ENCODE data around the gene ZNF862.

GRCh38 chr7:149883452-149883861 lies 45.3 kb downstream of the ZNF862 start:
- TF ChIP-seq SP2 (IDR thresholded peaks at IDR 0.05; ENCODE audit: low read length), result no peak
- no peak for TF ChIP-seq TCF12 (IDR thresholded peaks at IDR 0.05; ENCODE audit: low read depth, low read length)
- TF ChIP-seq CTCF (IDR thresholded peaks at IDR 0.05; ENCODE audit: control extremely low read depth in 1 of 3, insufficient read depth in 1 of 3, low read depth in 1 of 3, low read length in 3 of 3), result peak; percentile 74 to 91 (median 88)
- no peak for TF ChIP-seq TEAD4 (IDR thresholded peaks at IDR 0.05; ENCODE audit: low read depth, low read length)
- TF ChIP-seq CEBPB (IDR thresholded peaks at IDR 0.05; ENCODE audit: low read depth, low read length), result no peak
- TF ChIP-seq POLR2A (IDR thresholded peaks at IDR 0.05; ENCODE audit: control extremely low read depth in 1 of 2, low read depth in 2 of 2, low read length in 2 of 2), result no peak
- no peak for TF ChIP-seq ATF2 (IDR thresholded peaks at IDR 0.05; ENCODE audit: low read length)
- TF ChIP-seq ZNF274 (IDR thresholded peaks at IDR 0.05; ENCODE audit: borderline replicate concordance, extremely low read depth, low read length), result no peak
- TF ChIP-seq NRF1 (IDR thresholded peaks at IDR 0.05; ENCODE audit: low read depth, low read length), result no peak
- TF ChIP-seq SP4 (IDR thresholded peaks at IDR 0.05; ENCODE audit: low read length), result no peak
- peak; percentile 22; the same call in 1 of the 2 replicates for TF ChIP-seq YY1 (IDR thresholded peaks at IDR 0.05; ENCODE audit: low read depth, low read length)
